ACC112 (cell line): ENCODE measurements around the gene DIPK1B.
A peak's percentile ranks its signal among the peaks of the same experiment; 100 is the strongest.

Experiments used
- H2AFZ ChIP-seq: fragments of 200-600 bp; sonication (generic); one replicate; pipeline ENCODE4 v1.6.0; 2017; ENCODE audit warnings: antibody characterized with exemption, low read length; ENCODE audit not compliant: unreplicated experiment
- H3K27ac ChIP-seq: fragments of 200-600 bp; sonication (generic); 2 replicates; pipeline ENCODE4 v1.5.1; 2014; ENCODE audit warnings: low read depth, mild to moderate bottlenecking, antibody characterized with exemption, low read length, moderate library complexity
- H3K27me3 ChIP-seq: fragments of 200-600 bp; sonication (generic); 2 replicates; pipeline ENCODE4 v1.6.1; 2014; ENCODE audit warnings: mild to moderate bottlenecking, antibody characterized with exemption, low read length, moderate library complexity, mixed read lengths; ENCODE audit not compliant: insufficient read depth
- H3K36me3 ChIP-seq: fragments of 200-600 bp; sonication (generic); 2 replicates; pipeline ENCODE4 v1.6.1; 2016; ENCODE audit warnings: mild to moderate bottlenecking, antibody characterized with exemption, low read length, moderate library complexity, mixed read lengths; ENCODE audit not compliant: insufficient read depth
- H3K4me1 ChIP-seq: fragments of 200-600 bp; sonication (generic); one replicate; pipeline ENCODE4 v1.6.1; 2016; ENCODE audit warnings: low read length, mixed read lengths; ENCODE audit not compliant: insufficient read depth, unreplicated experiment, control insufficient read depth
- H3K4me3 ChIP-seq: fragments of 200-600 bp; sonication (generic); 2 replicates; pipeline ENCODE4 v1.5.1; 2014; ENCODE audit warnings: mild to moderate bottlenecking, low read depth, low read length
- H3K79me2 ChIP-seq: fragments of 200-600 bp; sonication (generic); one replicate; pipeline ENCODE4 v1.6.0; 2016; ENCODE audit warnings: low read length; ENCODE audit not compliant: control insufficient read depth, unreplicated experiment, insufficient read depth

Gene DIPK1B

DNA sequence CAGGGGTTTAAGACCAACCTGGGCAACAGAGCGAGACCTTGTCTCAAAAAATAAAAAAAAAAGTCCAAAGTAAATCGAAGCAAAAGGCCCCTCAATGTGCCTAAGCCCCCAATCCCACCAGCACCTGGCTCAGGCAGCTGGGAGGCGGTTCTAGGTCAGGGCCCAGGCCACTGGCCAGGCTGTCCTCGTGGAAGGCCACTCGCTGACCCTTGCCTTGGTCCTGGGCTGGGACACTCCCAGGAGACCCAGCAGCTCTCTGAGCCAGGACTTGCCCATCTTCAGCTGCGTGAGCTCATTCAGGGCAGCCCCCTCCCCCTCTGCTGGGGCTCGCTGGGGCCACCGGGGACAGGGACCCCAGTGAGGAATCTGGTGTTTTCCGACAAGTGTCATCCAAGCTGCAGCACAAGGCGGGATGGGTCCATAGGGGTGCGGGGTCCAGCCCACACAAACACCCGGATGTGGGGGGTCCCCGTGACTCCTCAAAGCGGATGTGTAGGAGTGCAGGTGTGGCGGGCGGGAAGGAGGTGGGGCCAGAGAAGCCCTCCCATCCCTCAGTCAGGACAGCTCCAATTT is 29.1 kb upstream of the DIPK1B start:
- peaks cover 26% of the 10 kb centered on the region for H3K79me2 ChIP-seq
- no peak overlapping the region for H3K27ac ChIP-seq
- H3K4me1 ChIP-seq, result peaks cover 7% of the 10 kb centered on the region
- no peak overlapping the region for H3K4me3 ChIP-seq
- no peaks in the 10 kb centered on the region for H3K27me3 ChIP-seq
- H2AFZ ChIP-seq, result no peak overlapping the region
- no peaks in the 10 kb centered on the region for H3K36me3 ChIP-seq

DNA sequence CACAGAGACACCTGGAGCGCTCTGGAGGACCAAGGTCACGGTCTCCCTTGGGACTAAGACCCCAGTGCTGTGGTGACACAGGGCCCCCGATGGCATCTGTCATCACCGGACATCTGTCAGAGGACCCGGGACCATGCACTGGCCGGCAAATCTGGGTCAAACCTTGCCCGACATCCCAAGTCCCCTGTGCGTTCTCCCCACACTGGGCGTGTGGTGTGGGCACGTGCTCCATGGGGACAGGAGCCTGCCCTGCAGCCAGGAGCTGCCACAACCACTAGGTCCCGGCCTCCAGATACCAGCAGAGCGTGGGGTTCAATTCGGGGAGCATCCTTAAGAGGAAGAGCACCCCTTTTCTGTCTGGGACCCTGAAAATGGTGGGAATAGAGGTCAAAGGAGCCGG is 28.6 kb upstream of the DIPK1B start:
- H3K4me3 ChIP-seq, result no peak overlapping the region
- no peaks in the 10 kb centered on the region for H3K36me3 ChIP-seq
- H3K27me3 ChIP-seq, result no peaks in the 10 kb centered on the region
- no peak overlapping the region for H2AFZ ChIP-seq
- H3K27ac ChIP-seq, result no peak overlapping the region
- H3K79me2 ChIP-seq, result peaks cover 26% of the 10 kb centered on the region
- peaks cover 7% of the 10 kb centered on the region for H3K4me1 ChIP-seq

DNA sequence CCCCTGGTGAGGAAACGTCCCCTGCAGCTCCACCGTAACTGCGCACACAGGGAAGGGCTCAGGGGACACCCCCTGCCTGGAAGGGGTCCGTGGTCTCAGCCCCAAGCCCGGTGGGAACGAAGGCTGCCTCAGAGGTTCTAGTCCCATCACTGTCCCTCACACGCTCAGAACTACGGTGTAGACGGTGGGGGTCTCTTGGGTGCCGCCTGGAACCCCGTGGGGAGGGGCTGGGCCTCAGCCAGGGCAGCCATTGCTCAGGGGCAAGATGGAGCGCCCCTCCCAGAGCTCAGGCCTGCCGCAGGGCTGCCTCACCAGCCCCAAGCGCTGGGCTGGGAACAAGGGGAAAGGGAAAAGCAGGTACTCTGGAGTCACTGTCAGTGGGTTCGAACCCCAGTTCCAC is 28.0 kb upstream of the DIPK1B start:
- no peak overlapping the region for H2AFZ ChIP-seq
- H3K27me3 ChIP-seq, result no peaks in the 10 kb centered on the region
- peaks cover 7% of the 10 kb centered on the region for H3K4me1 ChIP-seq
- no peaks in the 10 kb centered on the region for H3K36me3 ChIP-seq
- H3K4me3 ChIP-seq, result no peak overlapping the region
- no peak overlapping the region for H3K27ac ChIP-seq
- H3K79me2 ChIP-seq, result peaks cover 26% of the 10 kb centered on the region

DNA sequence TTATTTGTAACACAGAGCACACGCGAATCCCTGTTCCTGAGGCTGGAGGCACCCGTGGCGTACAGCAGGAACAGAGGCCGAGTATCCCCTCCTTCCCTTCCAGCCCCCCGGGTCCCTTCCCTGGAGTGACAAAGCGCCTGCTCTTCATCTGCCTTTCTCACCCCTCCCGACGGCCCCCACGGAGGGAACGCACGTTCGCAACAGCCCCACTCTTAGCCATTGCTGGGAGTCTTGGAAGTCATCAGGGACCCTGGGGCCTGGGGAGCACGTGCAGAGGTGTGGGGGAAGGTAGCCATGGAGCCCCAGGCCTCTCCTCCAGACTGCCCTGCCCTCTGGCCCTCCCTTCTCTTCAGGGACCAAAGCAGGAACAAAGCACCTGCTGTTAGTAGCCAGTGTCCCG is 27.6 kb upstream of the DIPK1B start:
- Histone ChIP-seq H3K27ac (no peak overlapping the region), H3K79me2 (peaks cover 26% of the 10 kb centered on the region), H3K36me3 (no peaks in the 10 kb centered on the region), H3K4me1 (peaks cover 7% of the 10 kb centered on the region), H2AFZ (no peak overlapping the region), H3K27me3 (no peaks in the 10 kb centered on the region), H3K4me3 (no peak overlapping the region)

DNA sequence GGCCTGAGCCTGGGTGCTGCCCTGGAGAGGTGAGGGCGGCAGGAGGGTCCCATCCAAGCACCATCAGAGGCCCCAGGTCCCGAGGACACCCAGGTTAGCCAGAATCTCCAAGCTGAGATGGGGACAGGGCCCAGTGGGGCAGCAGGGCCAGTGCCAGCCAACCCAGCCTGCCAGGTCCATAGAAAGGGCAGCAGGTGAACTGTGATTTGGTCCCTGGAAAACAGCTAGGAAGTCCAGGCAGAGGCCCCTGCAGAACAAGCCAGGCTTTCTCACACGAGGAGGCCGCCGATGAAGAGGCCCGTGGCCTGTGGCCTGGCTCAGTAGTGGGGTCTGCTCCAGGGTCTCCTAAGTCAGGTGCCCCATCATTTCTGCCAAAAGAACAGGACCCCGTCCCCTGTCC is 27.2 kb upstream of the DIPK1B start:
- peak overlapping the region; percentile 96 for H3K4me3 ChIP-seq
- H3K27ac ChIP-seq, result no peak overlapping the region
- H2AFZ ChIP-seq, result no peak overlapping the region
- peaks cover 7% of the 10 kb centered on the region for H3K4me1 ChIP-seq
- H3K27me3 ChIP-seq, result no peaks in the 10 kb centered on the region
- peaks cover 26% of the 10 kb centered on the region for H3K79me2 ChIP-seq
- H3K36me3 ChIP-seq, result no peaks in the 10 kb centered on the region

DNA sequence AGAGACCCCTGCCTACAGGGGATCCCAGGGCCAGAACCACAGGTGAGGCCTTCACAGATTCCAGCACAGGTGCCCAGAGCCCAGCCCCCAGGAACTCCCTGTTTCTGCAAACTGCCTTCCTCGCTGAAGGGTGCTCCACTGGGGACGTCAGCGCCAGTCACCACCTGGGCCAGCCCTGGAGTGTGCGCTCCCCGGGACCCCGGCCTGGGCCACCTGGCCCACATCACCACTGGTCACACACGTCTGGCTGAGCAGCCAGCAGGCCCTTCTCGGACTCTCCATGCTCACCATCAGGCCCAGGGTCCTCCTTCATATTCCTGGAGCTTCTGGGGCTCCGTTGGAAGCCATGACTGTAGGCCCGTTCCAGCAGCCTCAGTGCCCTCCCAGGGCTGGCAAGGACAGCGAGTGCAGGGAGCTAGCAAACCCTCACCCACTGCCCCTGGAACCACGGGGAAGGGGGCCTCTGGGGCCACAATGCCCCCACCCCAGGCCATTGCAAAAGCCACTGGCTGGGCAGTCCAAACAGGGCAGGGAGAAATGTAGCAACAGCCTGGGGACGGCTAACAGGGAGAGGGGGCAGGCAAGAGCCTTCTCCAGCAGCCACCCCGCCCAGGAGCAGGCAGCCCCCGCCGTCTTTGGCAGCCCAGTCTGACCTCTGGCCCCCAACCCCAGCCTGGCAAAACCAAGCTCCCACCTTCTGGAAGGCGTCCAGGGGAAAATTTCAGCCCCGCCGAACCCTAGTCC is 26.4 kb upstream of the DIPK1B start:
- H2AFZ ChIP-seq, result peak overlapping the region; percentile 20
- peaks cover 26% of the 10 kb centered on the region for H3K79me2 ChIP-seq
- H3K36me3 ChIP-seq, result no peaks in the 10 kb centered on the region
- peaks cover 7% of the 10 kb centered on the region for H3K4me1 ChIP-seq
- H3K4me3 ChIP-seq, result peak overlapping the region; percentile 96
- H3K27me3 ChIP-seq, result no peaks in the 10 kb centered on the region
- no peak overlapping the region for H3K27ac ChIP-seq

DNA sequence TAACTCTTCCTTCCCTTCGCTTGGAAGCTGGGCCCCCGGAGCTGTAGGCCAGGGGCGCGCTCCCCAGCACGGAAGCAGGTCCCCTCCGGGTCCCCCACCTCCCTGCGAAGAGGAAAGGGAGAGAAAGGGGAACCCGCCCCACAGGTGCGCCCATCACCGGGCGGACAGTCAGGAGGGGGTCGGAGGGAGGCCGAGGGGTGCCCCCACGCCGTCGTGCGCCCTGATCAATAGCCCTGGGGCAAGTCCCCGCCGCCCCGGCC is 25.9 kb upstream of the DIPK1B start:
- Histone ChIP-seq H3K27me3 (no peaks in the 10 kb centered on the region), H3K4me1 (peaks cover 7% of the 10 kb centered on the region), H3K27ac (no peak overlapping the region), H3K79me2 (peaks cover 26% of the 10 kb centered on the region), H3K4me3 (peak overlapping the region; percentile 96), H3K36me3 (no peaks in the 10 kb centered on the region), H2AFZ (peak overlapping the region; percentile 20)

DNA sequence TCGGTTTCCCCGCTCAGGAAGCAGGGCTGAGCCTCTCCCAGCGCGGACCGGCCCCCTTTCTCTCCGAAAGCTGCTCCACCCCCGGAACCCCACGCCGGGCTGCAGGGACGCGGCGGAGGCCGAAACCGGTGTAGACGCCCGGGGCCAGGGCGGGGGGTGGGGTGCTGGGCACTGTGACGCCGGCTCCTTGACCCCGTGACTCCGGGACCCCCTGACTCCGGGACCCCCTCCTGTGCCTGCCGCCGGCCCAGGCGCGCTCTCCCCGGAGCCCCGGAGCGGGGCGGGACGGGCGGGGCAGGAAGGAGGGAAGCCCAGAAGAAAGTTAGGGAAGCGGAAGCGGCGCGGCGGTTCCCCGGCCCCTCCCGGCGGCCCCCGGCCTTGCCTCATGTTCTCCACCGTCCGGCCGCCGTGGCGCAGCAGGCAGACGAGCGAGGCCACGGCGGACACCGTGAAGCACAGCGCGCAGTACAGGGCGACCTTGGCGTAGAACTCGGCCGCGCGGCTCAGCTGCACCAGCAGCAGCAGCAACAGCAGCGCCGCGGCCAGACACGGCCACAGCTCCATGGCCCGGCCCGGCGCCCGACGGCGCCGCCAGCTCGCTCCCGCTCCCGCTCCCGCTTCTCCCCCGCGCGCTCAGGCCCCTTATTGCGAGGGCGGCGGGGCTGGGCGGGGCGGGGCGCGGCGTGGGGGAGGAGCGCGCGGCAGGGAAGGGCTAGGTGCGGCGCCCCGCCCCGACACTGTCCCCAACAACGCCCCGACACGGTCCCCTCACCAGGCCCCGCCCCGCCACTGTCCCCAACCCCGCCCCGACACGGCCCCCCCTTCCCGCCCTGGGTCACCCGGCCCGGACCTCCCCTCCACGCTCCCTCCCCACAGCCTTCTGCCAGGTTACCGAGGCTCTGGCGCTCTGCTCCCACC is 25.3 kb upstream of the DIPK1B start, which contains the start of gene AGPAT2:
Gene AGPAT2, minus strand, starts transcription at position 664 of the 918 bp plus-strand sequence. Its CDS starts 100 bp downstream, at position 564.
- Histone ChIP-seq H3K4me3 (peak within 1 kb of the TSS; percentile 96), H3K36me3 (no peaks in the 10 kb centered on the region), H2AFZ (peak within 1 kb of the TSS; percentile 20), H3K27me3 (no peaks in the 10 kb centered on the region), H3K4me1 (peaks cover 7% of the 10 kb centered on the region), H3K79me2 (peaks cover 26% of the 10 kb centered on the region), H3K27ac (no peak within 1 kb of the TSS)

DNA sequence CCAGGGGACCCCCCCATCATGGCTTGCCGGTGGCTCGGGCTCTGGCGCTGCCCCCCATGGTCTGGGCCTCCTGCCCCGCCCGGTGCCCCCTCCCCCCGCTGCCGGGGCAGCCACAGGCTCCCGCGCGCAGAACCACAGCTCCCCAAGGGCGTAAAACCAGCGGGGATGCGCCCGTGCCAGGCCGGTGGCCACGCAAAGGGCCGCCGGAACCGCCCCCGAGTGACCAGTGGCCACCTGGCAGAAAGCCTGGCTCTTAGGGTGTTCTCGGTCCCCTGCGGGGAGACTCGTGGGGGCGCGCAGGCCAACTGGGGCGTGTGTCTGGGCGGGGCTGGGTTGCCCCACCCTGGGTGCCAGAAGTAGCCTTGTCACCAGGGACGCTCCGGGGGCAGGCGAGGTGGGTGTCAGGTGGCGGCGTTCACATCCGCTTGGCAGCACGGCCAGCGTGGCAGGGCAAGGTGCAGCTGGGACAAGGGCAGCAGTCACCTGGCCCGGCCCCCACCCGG is 24.6 kb upstream of the DIPK1B start:
- peak overlapping the region; percentile 29; the same call in 1 of the 2 replicates for H3K4me3 ChIP-seq
- peaks cover 23% of the 10 kb centered on the region for H3K79me2 ChIP-seq
- no peaks in the 10 kb centered on the region for H3K27me3 ChIP-seq
- no peak overlapping the region for H2AFZ ChIP-seq
- H3K36me3 ChIP-seq, result no peaks in the 10 kb centered on the region
- peaks cover 7% of the 10 kb centered on the region for H3K4me1 ChIP-seq
- no peak overlapping the region for H3K27ac ChIP-seq

DNA sequence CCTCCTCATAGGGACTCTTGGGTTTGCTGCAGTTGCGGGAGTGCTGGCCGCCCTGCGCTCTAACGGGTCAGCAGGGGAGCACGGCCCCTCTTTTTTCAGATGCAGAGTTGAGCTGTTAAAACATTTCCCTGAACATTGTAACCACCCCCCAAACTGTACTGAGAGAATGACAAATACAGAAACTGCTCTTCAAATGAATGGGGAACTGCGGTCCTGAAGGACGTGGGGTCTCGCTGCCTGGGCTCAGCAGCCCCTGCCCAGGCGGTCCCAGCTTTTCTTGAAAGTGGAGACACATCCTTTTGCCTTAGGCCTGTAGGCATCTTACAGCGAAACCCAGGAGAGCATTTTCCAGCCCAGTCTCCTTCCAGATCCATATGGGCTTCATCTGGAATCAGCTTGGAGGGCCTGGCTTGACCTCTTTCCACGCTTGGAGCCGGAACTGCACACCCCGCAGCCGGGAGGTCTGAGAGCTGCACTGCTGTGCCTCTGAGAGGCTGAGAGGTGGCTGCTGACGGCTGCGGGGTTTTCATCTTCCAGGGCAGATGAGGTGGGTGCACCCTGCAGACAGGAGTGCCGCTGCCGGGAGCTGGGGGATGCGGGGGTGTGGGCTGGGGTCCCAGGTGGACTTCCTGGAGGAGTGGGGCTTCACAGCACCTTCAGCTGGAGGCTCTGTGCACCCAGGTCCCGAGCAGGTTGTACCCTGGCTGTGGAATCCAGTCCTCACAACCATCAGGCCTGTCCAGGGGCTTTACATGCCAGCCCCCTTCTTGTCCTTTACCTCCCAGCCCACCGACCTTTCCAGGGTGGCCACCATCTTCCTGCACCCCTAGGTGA is 23.9 kb upstream of the DIPK1B start:
- no peak overlapping the region for H3K27ac ChIP-seq
- H3K4me3 ChIP-seq, result no peak overlapping the region
- H2AFZ ChIP-seq, result no peak overlapping the region
- H3K79me2 ChIP-seq, result peaks cover 18% of the 10 kb centered on the region
- H3K27me3 ChIP-seq, result no peaks in the 10 kb centered on the region
- H3K4me1 ChIP-seq, result peaks cover 8% of the 10 kb centered on the region
- no peaks in the 10 kb centered on the region for H3K36me3 ChIP-seq
